ENCODE data around the gene CHD9.

Gene CHD9

GRCh38 chr16:53355064-53355463 is 300.3 kb downstream of the CHD9 start:
- TF ChIP-seq POLR2AphosphoS5 (IDR thresholded peaks at IDR 0.05; ENCODE audit: low read depth, low read length): no peak
- no peak for TF ChIP-seq TAF1 (IDR thresholded peaks at IDR 0.05; ENCODE audit: borderline replicate concordance, insufficient read depth, low read length)
- no peak for TF ChIP-seq SIN3A (IDR thresholded peaks at IDR 0.05; ENCODE audit: borderline replicate concordance, insufficient read depth, low read length)
- no peak for TF ChIP-seq FOXP2 (optimal IDR thresholded peaks at IDR 0.05; ENCODE audit: borderline replicate concordance, extremely low read depth, extremely low read length, insufficient read depth)
- TF ChIP-seq, protein P1, sequence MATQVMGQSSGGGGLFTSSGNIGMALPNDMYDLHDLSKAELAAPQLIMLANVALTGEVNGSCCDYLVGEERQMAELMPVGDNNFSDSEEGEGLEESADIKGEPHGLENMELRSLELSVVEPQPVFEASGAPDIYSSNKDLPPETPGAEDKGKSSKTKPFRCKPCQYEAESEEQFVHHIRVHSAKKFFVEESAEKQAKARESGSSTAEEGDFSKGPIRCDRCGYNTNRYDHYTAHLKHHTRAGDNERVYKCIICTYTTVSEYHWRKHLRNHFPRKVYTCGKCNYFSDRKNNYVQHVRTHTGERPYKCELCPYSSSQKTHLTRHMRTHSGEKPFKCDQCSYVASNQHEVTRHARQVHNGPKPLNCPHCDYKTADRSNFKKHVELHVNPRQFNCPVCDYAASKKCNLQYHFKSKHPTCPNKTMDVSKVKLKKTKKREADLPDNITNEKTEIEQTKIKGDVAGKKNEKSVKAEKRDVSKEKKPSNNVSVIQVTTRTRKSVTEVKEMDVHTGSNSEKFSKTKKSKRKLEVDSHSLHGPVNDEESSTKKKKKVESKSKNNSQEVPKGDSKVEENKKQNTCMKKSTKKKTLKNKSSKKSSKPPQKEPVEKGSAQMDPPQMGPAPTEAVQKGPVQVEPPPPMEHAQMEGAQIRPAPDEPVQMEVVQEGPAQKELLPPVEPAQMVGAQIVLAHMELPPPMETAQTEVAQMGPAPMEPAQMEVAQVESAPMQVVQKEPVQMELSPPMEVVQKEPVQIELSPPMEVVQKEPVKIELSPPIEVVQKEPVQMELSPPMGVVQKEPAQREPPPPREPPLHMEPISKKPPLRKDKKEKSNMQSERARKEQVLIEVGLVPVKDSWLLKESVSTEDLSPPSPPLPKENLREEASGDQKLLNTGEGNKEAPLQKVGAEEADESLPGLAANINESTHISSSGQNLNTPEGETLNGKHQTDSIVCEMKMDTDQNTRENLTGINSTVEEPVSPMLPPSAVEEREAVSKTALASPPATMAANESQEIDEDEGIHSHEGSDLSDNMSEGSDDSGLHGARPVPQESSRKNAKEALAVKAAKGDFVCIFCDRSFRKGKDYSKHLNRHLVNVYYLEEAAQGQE (IDR thresholded peaks at IDR 0.05; ENCODE audit: insufficient read depth in 1 of 2, low read depth in 2 of 2, low read length in 2 of 2): no peak

GRCh38 chr16:53356478-53357207 is 301.9 kb downstream of the CHD9 start:
- TF ChIP-seq SIN3A (IDR thresholded peaks at IDR 0.05; ENCODE audit: borderline replicate concordance, insufficient read depth, low read length) (no peak), TAF1 (IDR thresholded peaks at IDR 0.05; ENCODE audit: borderline replicate concordance, insufficient read depth, low read length) (no peak), FOXP2 (optimal IDR thresholded peaks at IDR 0.05; ENCODE audit: borderline replicate concordance, extremely low read depth, extremely low read length, insufficient read depth) (no peak), POLR2AphosphoS5 (IDR thresholded peaks at IDR 0.05; ENCODE audit: low read depth, low read length) (no peak)
- TF ChIP-seq, protein P1 (IDR thresholded peaks at IDR 0.05; ENCODE audit: insufficient read depth in 1 of 2, low read depth in 2 of 2, low read length in 2 of 2): no peak

GRCh38 chr16:53357208-53357586 is 302.4 kb downstream of the CHD9 start:
- TF ChIP-seq, protein P1 (IDR thresholded peaks at IDR 0.05; ENCODE audit: insufficient read depth in 1 of 2, low read depth in 2 of 2, low read length in 2 of 2): no peak
- no peak for TF ChIP-seq TAF1 (IDR thresholded peaks at IDR 0.05; ENCODE audit: borderline replicate concordance, insufficient read depth, low read length)
- no peak for TF ChIP-seq FOXP2 (optimal IDR thresholded peaks at IDR 0.05; ENCODE audit: borderline replicate concordance, extremely low read depth, extremely low read length, insufficient read depth)
- TF ChIP-seq POLR2AphosphoS5 (IDR thresholded peaks at IDR 0.05; ENCODE audit: low read depth, low read length): no peak
- no peak for TF ChIP-seq SIN3A (IDR thresholded peaks at IDR 0.05; ENCODE audit: borderline replicate concordance, insufficient read depth, low read length)

- TF ChIP-seq POLR2AphosphoS5 (IDR thresholded peaks at IDR 0.05; ENCODE audit: low read depth, low read length) (no peak), SIN3A (IDR thresholded peaks at IDR 0.05; ENCODE audit: borderline replicate concordance, insufficient read depth, low read length) (no peak), FOXP2 (optimal IDR thresholded peaks at IDR 0.05; ENCODE audit: borderline replicate concordance, extremely low read depth, extremely low read length, insufficient read depth) (no peak), TAF1 (IDR thresholded peaks at IDR 0.05; ENCODE audit: borderline replicate concordance, insufficient read depth, low read length) (no peak)
- TF ChIP-seq, protein P1 (IDR thresholded peaks at IDR 0.05; ENCODE audit: insufficient read depth in 1 of 2, low read depth in 2 of 2, low read length in 2 of 2): no peak
These were observed 303.2 kb downstream of the CHD9 start for GRCh38 chr16:53357955-53358354.

Measured in PFSK-1 (cell line).